Measurements from ENCODE around the gene JAZF1. TPM values are rescaled to one million over a fixed set of nuclear protein-coding genes. Genes with fewer than 3 reads are reported as not detected.

JAZF1 gene
- total and polyA plus RNA-seq, 2 of the 4 experiments (the other 2 are of a cell fraction): 8.4 to 10.5 TPM

DNA sequence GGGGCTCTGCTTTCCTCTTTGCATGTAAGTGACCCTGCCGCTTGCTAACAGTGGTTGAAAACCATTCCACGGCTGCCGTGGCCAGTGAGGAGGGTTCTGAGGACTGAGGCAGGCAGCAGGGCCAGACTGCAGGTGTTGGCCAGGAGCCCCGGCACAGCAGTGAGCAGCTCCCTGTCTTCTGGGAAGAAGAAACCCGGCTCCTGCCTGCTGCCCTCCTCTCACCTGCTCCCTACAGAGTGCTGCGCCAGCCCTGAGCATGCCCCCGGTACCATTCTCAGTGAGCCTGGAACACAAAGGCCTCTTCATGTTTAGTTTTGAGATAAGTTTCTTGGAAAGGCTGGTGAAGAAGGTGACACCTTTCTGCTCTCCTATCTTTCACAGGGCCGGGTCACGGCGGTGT, 240.7 kb downstream of the JAZF1 start:
- no TSS peak for BruUV-seq (replicated peaks)
- Histone ChIP-seq H2BK20ac (ENCODE audit: low read depth, low read length) (no peak overlapping the region), H3K27ac (ENCODE audit: insufficient read depth, low read length) (no peak overlapping the region), H3K9ac (ENCODE audit: low read depth, low read length) (no peak overlapping the region), H3K18ac (ENCODE audit: low read depth, low read length) (no peak overlapping the region), H2BK120ac (ENCODE audit: low read depth, low read length) (no peak overlapping the region), H3K27me3 (ENCODE audit: control insufficient read depth, insufficient read depth, low read length) (no peaks in the 10 kb centered on the region), H2AK5ac (ENCODE audit: low read depth, low read length) (no peak overlapping the region), H2AK9ac (replicated peaks; ENCODE audit: low read depth, low read length, poor library complexity) (no peak overlapping the region), H3K23ac (ENCODE audit: low read depth, low read length) (no peak overlapping the region), H3K36me3 (ENCODE audit: control insufficient read depth, insufficient read depth, low read length) (peaks cover 1% of the 10 kb centered on the region; the same call in 1 of the 2 replicates), H3K56ac (ENCODE audit: extremely low read depth, insufficient read depth, low read length) (no peak overlapping the region), H2AFZ (replicated peaks; ENCODE audit: low read length, poor library complexity) (no peak overlapping the region), H4K91ac (ENCODE audit: insufficient read depth, low read depth, low read length) (no peak overlapping the region), H3K79me1 (ENCODE audit: low read depth in 1 of 2, low read length in 2 of 2) (peaks cover 12 to 41% of the 10 kb centered on the region in 2 experiments), H3K9me1 (ENCODE audit: insufficient read depth, low read length) (no peaks in the 10 kb centered on the region; the same call in 1 of the 2 replicates), H3K4me1 (ENCODE audit: control insufficient read depth, insufficient read depth, low read length) (peaks cover 7% of the 10 kb centered on the region), H2BK15ac (ENCODE audit: low read depth, low read length) (no peak overlapping the region), H3K4me2 (ENCODE audit: low read depth, low read length) (no peak overlapping the region), H3K14ac (replicated peaks; ENCODE audit: low read depth, low read length) (no peak overlapping the region), H4K8ac (ENCODE audit: low read depth in 2 of 2, low read length in 2 of 2) (no peak overlapping the region), H3K9me3 (ENCODE audit: control insufficient read depth, insufficient read depth, low read length) (no peaks in the 10 kb centered on the region), H4K5ac (ENCODE audit: low read depth, low read length) (no peak overlapping the region), H3K4me3 (ENCODE audit: insufficient read depth, low read depth, low read length) (no peak overlapping the region), H3K4ac (ENCODE audit: low read depth, low read length) (no peak overlapping the region), H4K20me1 (ENCODE audit: insufficient read depth, low read length) (peaks cover 10% of the 10 kb centered on the region; the same call in 1 of the 2 replicates), H2BK5ac (ENCODE audit: low read depth, low read length, poor library complexity, severe bottlenecking) (no peak overlapping the region)
- TF ChIP-seq USF2 (IDR thresholded peaks at IDR 0.05; ENCODE audit: low read depth, low read length) (no peak), CHD1 (IDR thresholded peaks at IDR 0.05; ENCODE audit: low read depth, low read length) (no peak), MXI1 (IDR thresholded peaks at IDR 0.05; ENCODE audit: borderline replicate concordance, low read depth, low read length) (no peak), FOS (IDR thresholded peaks at IDR 0.05; ENCODE audit: low read depth, low read length) (no peak), RCOR1 (IDR thresholded peaks at IDR 0.05; ENCODE audit: insufficient replicate concordance, low read length) (no peak), RAD21 (IDR thresholded peaks at IDR 0.05; ENCODE audit: low read length) (no peak)
- TF ChIP-seq, protein P1, sequence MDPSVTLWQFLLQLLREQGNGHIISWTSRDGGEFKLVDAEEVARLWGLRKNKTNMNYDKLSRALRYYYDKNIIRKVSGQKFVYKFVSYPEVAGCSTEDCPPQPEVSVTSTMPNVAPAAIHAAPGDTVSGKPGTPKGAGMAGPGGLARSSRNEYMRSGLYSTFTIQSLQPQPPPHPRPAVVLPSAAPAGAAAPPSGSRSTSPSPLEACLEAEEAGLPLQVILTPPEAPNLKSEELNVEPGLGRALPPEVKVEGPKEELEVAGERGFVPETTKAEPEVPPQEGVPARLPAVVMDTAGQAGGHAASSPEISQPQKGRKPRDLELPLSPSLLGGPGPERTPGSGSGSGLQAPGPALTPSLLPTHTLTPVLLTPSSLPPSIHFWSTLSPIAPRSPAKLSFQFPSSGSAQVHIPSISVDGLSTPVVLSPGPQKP (IDR thresholded peaks at IDR 0.05; ENCODE audit: borderline replicate concordance, low read depth, low read length): no peak
- CTCF ChIA-PET: no interaction called here
- DNase-seq (no peak), ATAC-seq (ENCODE audit: low read depth) (no peak)
- no CpG with 5 or more reads among the region's 10 CpGs for WGBS, 2 experiments (ENCODE audit: extremely low coverage in 2 of 2, insufficient read length in 1 of 2)
- POLR2A ChIA-PET (ENCODE audit: unreplicated experiment): no interaction called here
- dilution Hi-C loops (cut with HindIII; ENCODE audit: low sequenced_read_pairs, unreplicated experiment): no loop called here
- in situ Hi-C loops (cut with MboI; ENCODE audit: low sequenced_read_pairs): no loop called here
- intact Hi-C loops (cut with micrococcal nuclease): no loop called here

All from IMR-90 (cell line).